ENCODE measurements around the gene RPL29.

Gene RPL29

GRCh38 chr3:52020796-52021195 lies 25.1 kb upstream of the RPL29 start:
- no peak overlapping the region for H3K4me3 ChIP-seq (ENCODE audit: low read length)
- no peak for TF ChIP-seq CTCF (conservative IDR thresholded peaks at IDR 0.05; ENCODE audit: low read depth, low read length)
- no peak for DNase-seq (ENCODE audit: low read depth)

- no peak for TF ChIP-seq CTCF (conservative IDR thresholded peaks at IDR 0.05; ENCODE audit: low read depth, low read length)
- H3K4me3 ChIP-seq (ENCODE audit: low read length): no peak overlapping the region
- no peak for DNase-seq (ENCODE audit: low read depth)
These were observed 23.8 kb upstream of the RPL29 start for GRCh38 chr3:52019352-52020080.

- TF ChIP-seq CTCF (conservative IDR thresholded peaks at IDR 0.05; ENCODE audit: low read depth, low read length): no peak
- DNase-seq (ENCODE audit: low read depth): no peak
- no peak overlapping the region for H3K4me3 ChIP-seq (ENCODE audit: low read length)
These were observed 22.8 kb upstream of the RPL29 start for GRCh38 chr3:52018319-52019000.

GRCh38 chr3:52017586-52017985 lies 21.9 kb upstream of the RPL29 start:
- no peak for DNase-seq (ENCODE audit: low read depth)
- no peak for TF ChIP-seq CTCF (conservative IDR thresholded peaks at IDR 0.05; ENCODE audit: low read depth, low read length)
- no peak overlapping the region for H3K4me3 ChIP-seq (ENCODE audit: low read length)

GRCh38 chr3:52015438-52016228 lies 19.9 kb upstream of the RPL29 start:
- no peak for TF ChIP-seq CTCF (conservative IDR thresholded peaks at IDR 0.05; ENCODE audit: low read depth, low read length)
- DNase-seq (ENCODE audit: low read depth): no peak
- H3K4me3 ChIP-seq (ENCODE audit: low read length): no peak overlapping the region

- no peak overlapping the region for H3K4me3 ChIP-seq (ENCODE audit: low read length)
- no peak for DNase-seq (ENCODE audit: low read depth)
- TF ChIP-seq CTCF (conservative IDR thresholded peaks at IDR 0.05; ENCODE audit: low read depth, low read length): peak; percentile 57
These were observed 18.9 kb upstream of the RPL29 start for GRCh38 chr3:52014613-52015012.
